PFSK-1 (cell line): ENCODE data around the gene DNAH11.

ENCODE experiments used
- POLR2AphosphoS5 ChIP-seq: IDR thresholded peaks from 2 replicates; pipeline ENCODE4 v1.6.1; 2012; ENCODE audit warnings: low read depth, mild to moderate bottlenecking, control low read depth, low read length, moderate library complexity
- TF ChIP-seq, protein P1 (sequence below), 2 experiments: IDR thresholded peaks; 2 replicates each; pipeline versions ENCODE4 v1.6.1 to v1.8.0; 2011 to 2012; ENCODE audit warnings: low read depth in 2 of 2, low read length in 2 of 2, control low read depth in 1 of 2, inconsistent platforms in 1 of 2, mild to moderate bottlenecking in 1 of 2, moderate library complexity in 1 of 2; ENCODE audit not compliant: insufficient read depth in 1 of 2

DNA sequence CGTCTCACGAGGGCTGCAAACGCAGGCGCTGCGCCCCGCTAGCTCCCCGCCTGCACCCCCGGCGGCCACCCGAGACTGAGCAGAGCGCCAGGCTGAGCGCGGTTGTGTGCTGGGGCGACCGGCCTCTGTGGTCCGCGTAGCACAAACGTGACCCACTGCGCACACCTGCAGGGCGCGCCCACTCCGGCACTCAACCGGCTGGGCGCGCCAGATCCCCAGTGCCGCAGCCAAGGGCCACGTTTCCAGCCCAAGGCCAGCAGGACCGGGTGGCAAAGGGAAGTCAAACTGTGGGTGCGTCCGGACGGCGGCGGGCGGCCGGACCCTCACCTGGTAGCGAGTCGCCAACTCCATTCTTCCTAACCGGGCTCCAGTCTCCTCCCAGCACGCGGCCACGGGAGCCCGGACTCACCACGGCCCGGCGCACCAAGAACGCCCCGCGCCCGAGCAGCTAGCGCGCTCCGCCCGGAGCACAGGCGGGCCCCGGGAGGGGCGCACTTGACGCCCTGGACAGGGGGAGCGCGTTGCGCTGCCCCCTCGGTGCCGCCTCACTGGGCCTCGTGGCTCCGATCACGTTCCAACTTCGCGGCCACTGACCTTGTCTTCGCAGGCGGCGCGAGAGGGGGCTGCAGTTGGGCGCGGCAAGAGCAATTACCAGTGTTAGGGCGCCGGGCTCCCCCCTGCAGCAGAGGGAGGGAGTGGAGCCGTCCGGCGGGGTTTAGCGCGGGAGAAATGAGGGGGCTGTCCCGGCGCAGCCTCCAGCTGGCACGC is 402.8 kb downstream of the DNAH11 start, which contains the start of gene CDCA7L:
- no peak for TF ChIP-seq POLR2AphosphoS5
- TF ChIP-seq, protein P1, sequence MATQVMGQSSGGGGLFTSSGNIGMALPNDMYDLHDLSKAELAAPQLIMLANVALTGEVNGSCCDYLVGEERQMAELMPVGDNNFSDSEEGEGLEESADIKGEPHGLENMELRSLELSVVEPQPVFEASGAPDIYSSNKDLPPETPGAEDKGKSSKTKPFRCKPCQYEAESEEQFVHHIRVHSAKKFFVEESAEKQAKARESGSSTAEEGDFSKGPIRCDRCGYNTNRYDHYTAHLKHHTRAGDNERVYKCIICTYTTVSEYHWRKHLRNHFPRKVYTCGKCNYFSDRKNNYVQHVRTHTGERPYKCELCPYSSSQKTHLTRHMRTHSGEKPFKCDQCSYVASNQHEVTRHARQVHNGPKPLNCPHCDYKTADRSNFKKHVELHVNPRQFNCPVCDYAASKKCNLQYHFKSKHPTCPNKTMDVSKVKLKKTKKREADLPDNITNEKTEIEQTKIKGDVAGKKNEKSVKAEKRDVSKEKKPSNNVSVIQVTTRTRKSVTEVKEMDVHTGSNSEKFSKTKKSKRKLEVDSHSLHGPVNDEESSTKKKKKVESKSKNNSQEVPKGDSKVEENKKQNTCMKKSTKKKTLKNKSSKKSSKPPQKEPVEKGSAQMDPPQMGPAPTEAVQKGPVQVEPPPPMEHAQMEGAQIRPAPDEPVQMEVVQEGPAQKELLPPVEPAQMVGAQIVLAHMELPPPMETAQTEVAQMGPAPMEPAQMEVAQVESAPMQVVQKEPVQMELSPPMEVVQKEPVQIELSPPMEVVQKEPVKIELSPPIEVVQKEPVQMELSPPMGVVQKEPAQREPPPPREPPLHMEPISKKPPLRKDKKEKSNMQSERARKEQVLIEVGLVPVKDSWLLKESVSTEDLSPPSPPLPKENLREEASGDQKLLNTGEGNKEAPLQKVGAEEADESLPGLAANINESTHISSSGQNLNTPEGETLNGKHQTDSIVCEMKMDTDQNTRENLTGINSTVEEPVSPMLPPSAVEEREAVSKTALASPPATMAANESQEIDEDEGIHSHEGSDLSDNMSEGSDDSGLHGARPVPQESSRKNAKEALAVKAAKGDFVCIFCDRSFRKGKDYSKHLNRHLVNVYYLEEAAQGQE (IDR thresholded peaks at IDR 0.05; ENCODE audit: insufficient read depth in 1 of 2, low read depth in 2 of 2, low read length in 2 of 2), result no peak
